Neural cell (in vitro differentiated cells): Measurements from ENCODE around the gene PLAC9. TPM values are rescaled to one million over a fixed set of nuclear protein-coding genes. Genes with fewer than 3 reads are reported as not detected.

ENCODE experiments used
- H2AFZ ChIP-seq: fragments of 200-600, 300-800 bp; sonication (generic), shearing (Covaris generic); 2 replicates; pipeline ENCODE4 v1.6.0; 2014; ENCODE audit warnings: low read depth, mild to moderate bottlenecking, antibody characterized with exemption, low read length, moderate library complexity
- H3F3A ChIP-seq: fragments of 200-600 bp; shearing (Covaris generic); 2 replicates; pipeline ENCODE4 v1.6.1; 2016; ENCODE audit warnings: mild to moderate bottlenecking, moderate library complexity, mixed read lengths, antibody characterized with exemption, low read length; ENCODE audit not compliant: insufficient read depth, poor library complexity, severe bottlenecking
- H3K27ac ChIP-seq: fragments of 200-600, 300-800 bp; sonication (generic), shearing (Covaris generic); 2 replicates; pipeline ENCODE4 v1.5.1; 2014; ENCODE audit warnings: mild to moderate bottlenecking, low read length, moderate library complexity
- H3K27me3 ChIP-seq: fragments of 300-800, 200-600 bp; sonication (generic), shearing (Covaris generic); 2 replicates; pipeline ENCODE4 v1.6.0; 2014; ENCODE audit warnings: mild to moderate bottlenecking, low read depth, low read length, moderate library complexity; ENCODE audit not compliant: insufficient read depth
- H3K36me3 ChIP-seq: fragments of 300-800, 200-600 bp; sonication (generic), shearing (Covaris generic); 2 replicates; pipeline ENCODE4 v1.5.1; 2014; ENCODE audit warnings: mild to moderate bottlenecking, antibody characterized with exemption, low read length, moderate library complexity; ENCODE audit not compliant: insufficient read depth
- H3K4me2 ChIP-seq: fragments of 300-800, 200-600 bp; sonication (generic), shearing (Covaris generic); 2 replicates; pipeline ENCODE4 v1.6.0; 2014; ENCODE audit warnings: mild to moderate bottlenecking, low read length
- H3K4me3 ChIP-seq: fragments of 300-800, 200-600 bp; sonication (generic), shearing (Covaris generic); 2 replicates; pipeline ENCODE4 v1.5.1; 2014; ENCODE audit warnings: mild to moderate bottlenecking, low read length, moderate library complexity
- H3K79me2 ChIP-seq: fragments of 200-600 bp; shearing (Covaris generic); replicated peaks from 2 replicates; pipeline ENCODE4 v1.6.0; 2014; ENCODE audit warnings: mild to moderate bottlenecking, low read length, moderate library complexity; ENCODE audit not compliant: insufficient read depth
- H3K9ac ChIP-seq: fragments of 300-800, 200-600 bp; sonication (generic), shearing (Covaris generic); 2 replicates; pipeline ENCODE4 v1.6.1; 2016; ENCODE audit warnings: mild to moderate bottlenecking, low read length, mixed read lengths
- H3K9me2 ChIP-seq: fragments of 200-600 bp; shearing (Covaris generic); 2 replicates; pipeline ENCODE4 v1.6.1; 2016; ENCODE audit warnings: mild to moderate bottlenecking, low read length, mixed read lengths; ENCODE audit not compliant: insufficient read depth
- H3K9me3 ChIP-seq: fragments of 200-600, 300-800 bp; sonication (generic), shearing (Covaris generic); 2 replicates; pipeline ENCODE4 v1.6.1; 2016; ENCODE audit warnings: mild to moderate bottlenecking, mixed run types, low read length, moderate library complexity, mixed read lengths
- H4K20me1 ChIP-seq: fragments of 200-600 bp; shearing (Covaris generic); 2 replicates; pipeline ENCODE4 v1.6.1; 2016; ENCODE audit warnings: mild to moderate bottlenecking, mixed run types; ENCODE audit not compliant: insufficient read depth
- CTCF ChIP-seq: fragments of 450-650 bp; IDR thresholded peaks from 2 replicates; pipeline ENCODE4 v1.5.1; 2014; ENCODE audit warnings: antibody characterized with exemption, mild to moderate bottlenecking, moderate library complexity; ENCODE audit not compliant: poor library complexity, severe bottlenecking
- EP300 ChIP-seq: fragments of 450-650 bp; conservative IDR thresholded peaks from 2 replicates; pipeline ENCODE4 v1.6.1; 2014; ENCODE audit warnings: antibody characterized with exemption, mild to moderate bottlenecking, moderate library complexity; ENCODE audit not compliant: poor library complexity, severe bottlenecking
- EZH2 ChIP-seq: fragments of 200-600, 300-800 bp; shearing (Covaris generic), sonication (generic); IDR thresholded peaks from 2 replicates; pipeline ENCODE4 v1.6.1; 2014; ENCODE audit warnings: antibody characterized with exemption, low read length, borderline replicate concordance, mild to moderate bottlenecking; ENCODE audit not compliant: insufficient read depth, poor library complexity, severe bottlenecking
- MXI1 ChIP-seq: fragments of 450-650 bp; conservative IDR thresholded peaks from 2 replicates; pipeline ENCODE4 v1.6.1; 2014; ENCODE audit warnings: antibody characterized with exemption, mild to moderate bottlenecking; ENCODE audit not compliant: poor library complexity, severe bottlenecking
- POLR2AphosphoS5 ChIP-seq: IDR thresholded peaks from 2 replicates; pipeline ENCODE4 v1.6.1; 2012
- RAD21 ChIP-seq: fragments of 450-650 bp; conservative IDR thresholded peaks from 2 replicates; pipeline ENCODE4 v1.6.1; 2014; ENCODE audit warnings: antibody characterized with exemption, mild to moderate bottlenecking, moderate library complexity
- REST ChIP-seq: IDR thresholded peaks from 2 replicates; pipeline ENCODE4 v1.6.1; 2012; ENCODE audit warnings: borderline replicate concordance
- SMC3 ChIP-seq: fragments of 450-650 bp; conservative IDR thresholded peaks from 2 replicates; pipeline ENCODE4 v1.6.1; 2014; ENCODE audit warnings: antibody characterized with exemption, mild to moderate bottlenecking, moderate library complexity; ENCODE audit not compliant: poor library complexity
- TAF1 ChIP-seq: IDR thresholded peaks from 2 replicates; pipeline ENCODE4 v1.6.1; 2012; ENCODE audit warnings: low read depth
- polyA plus RNA-seq: library from polyadenylated mRNA; depleted of rRNA; stranded (reverse); fragments of >200 nt; gene quantifications from 2 replicates; pipeline ENCODE4 v1.2.3, GENCODE V29; 2014

Gene PLAC9
- polyA plus RNA-seq, 1 donor from 2014 or later: not detected

- H3K9me2 ChIP-seq: no peaks in the 10 kb centered on the region
- no peak overlapping the region for H3K4me2 ChIP-seq
- H2AFZ ChIP-seq: no peak overlapping the region
- no peaks in the 10 kb centered on the region for H3K79me2 ChIP-seq
- H4K20me1 ChIP-seq: no peaks in the 10 kb centered on the region
- no peak overlapping the region for H3K9ac ChIP-seq
- H3F3A ChIP-seq: no peaks in the 10 kb centered on the region
- H3K27ac ChIP-seq: no peak overlapping the region
- TF ChIP-seq EZH2 (no peak), CTCF (no peak), EP300 (no peak), RAD21 (no peak), TAF1 (no peak), REST (no peak), SMC3 (no peak), MXI1 (no peak), POLR2AphosphoS5 (no peak)
- H3K4me3 ChIP-seq: no peak overlapping the region
- no peaks in the 10 kb centered on the region for H3K27me3 ChIP-seq
- H3K36me3 ChIP-seq: no peaks in the 10 kb centered on the region
- H3K9me3 ChIP-seq: no peaks in the 10 kb centered on the region
Measured at GRCh38 chr10:80185578-80186299, 53.2 kb downstream of the PLAC9 start.

GRCh38 chr10:80186364-80187012, 54.0 kb downstream of the PLAC9 start:
- Histone ChIP-seq H4K20me1 (no peaks in the 10 kb centered on the region), H3K27ac (no peak overlapping the region), H3K9me2 (no peaks in the 10 kb centered on the region), H2AFZ (no peak overlapping the region), H3K9ac (no peak overlapping the region), H3K4me2 (no peak overlapping the region), H3F3A (no peaks in the 10 kb centered on the region), H3K27me3 (no peaks in the 10 kb centered on the region), H3K9me3 (no peaks in the 10 kb centered on the region), H3K36me3 (no peaks in the 10 kb centered on the region), H3K4me3 (no peak overlapping the region), H3K79me2 (no peaks in the 10 kb centered on the region)
- TF ChIP-seq EP300 (no peak), TAF1 (no peak), POLR2AphosphoS5 (no peak)
